Umbilical cord (tissue), 2 donors: ENCODE data around the gene TRIM36. TPM values are rescaled to one million over a fixed set of nuclear protein-coding genes. Genes with fewer than 3 reads are reported as not detected.
A peak's percentile ranks its signal among the peaks of the same experiment; 100 is the strongest.

Source experiments
- DNase-seq: peaks from one replicate; pipeline ENCODE4 v3.0.0-alpha.2; 2015; ENCODE audit warnings: low spot score
- total RNA-seq: library from RNA; depleted of rRNA; stranded (reverse); fragments of >200 nt; gene quantifications from one replicate; pipeline ENCODE4 v1.2.3, GENCODE V29; 2014; ENCODE audit warnings: low replicate concordance; ENCODE audit not compliant: insufficient read depth

Gene TRIM36
- 6.3 TPM for total RNA-seq

GRCh38 chr5:115169487-115170133 is at the start of gene TRIM36:
TSS of gene TRIM36 (minus strand) at chr5:115169908. CDS start at chr5:115169634, 274 bp downstream.
- peak; percentile 93 for DNase-seq

- DNase-seq, result no peak
Measured at GRCh38 chr5:115214541-115214940, 44.8 kb upstream of the TRIM36 start.

GRCh38 chr5:115209279-115209678 is 39.6 kb upstream of the TRIM36 start:
- peak; percentile 72 for DNase-seq

- DNase-seq, result no peak
Measured at GRCh38 chr5:115202952-115203351, 33.2 kb upstream of the TRIM36 start.

GRCh38 chr5:115196161-115196560 is 26.5 kb upstream of the TRIM36 start:
- DNase-seq, result no peak

- DNase-seq, result no peak
Measured at GRCh38 chr5:115194676-115195075, 25.0 kb upstream of the TRIM36 start.

- DNase-seq, result no peak
Measured at GRCh38 chr5:115193295-115193694, 23.6 kb upstream of the TRIM36 start.

- DNase-seq, result no peak
Measured at GRCh38 chr5:115192098-115192497, 22.4 kb upstream of the TRIM36 start.

GRCh38 chr5:115191474-115192031 is 21.8 kb upstream of the TRIM36 start:
- no peak for DNase-seq

- no peak for DNase-seq
Measured at GRCh38 chr5:115190388-115190787, 20.7 kb upstream of the TRIM36 start.

- no peak for DNase-seq
Measured at GRCh38 chr5:115189866-115190265, 20.2 kb upstream of the TRIM36 start.

- no peak for DNase-seq
Measured at GRCh38 chr5:115186794-115187193, 17.1 kb upstream of the TRIM36 start.

GRCh38 chr5:115184770-115185169 is 15.1 kb upstream of the TRIM36 start:
- no peak for DNase-seq

GRCh38 chr5:115181757-115182156 is 12.0 kb upstream of the TRIM36 start:
- DNase-seq, result no peak

- DNase-seq, result peak; percentile 44
Measured at GRCh38 chr5:115180165-115180709, 10.5 kb upstream of the TRIM36 start.

GRCh38 chr5:115179394-115180164 is 9.9 kb upstream of the TRIM36 start:
- DNase-seq, result peak; percentile 19

- DNase-seq, result peak; percentile 20
Measured at GRCh38 chr5:115179030-115179393, 9.3 kb upstream of the TRIM36 start.

GRCh38 chr5:115170929-115171510 is 1.3 kb upstream of the TRIM36 start:
- DNase-seq, result peak; percentile 7

- no peak for DNase-seq
Measured at GRCh38 chr5:115170134-115170928, 623 bp upstream of the TRIM36 start.

GRCh38 chr5:115168829-115169486 is 750 bp downstream of the TRIM36 start:
- peak; percentile 5 for DNase-seq
